KMS-11 (cell line): ENCODE results near the gene SUN5.

Source experiments
- H2AFZ ChIP-seq: fragments of 200-600 bp; sonication (generic); 2 replicates; pipeline ENCODE4 v1.6.1; 2016; ENCODE audit warnings: antibody characterized with exemption, mixed run types, low read depth
- H3K27ac ChIP-seq: fragments of 200-600 bp; sonication (generic); 2 replicates; pipeline ENCODE4 v1.6.1; 2016; ENCODE audit warnings: mild to moderate bottlenecking, mixed run types
- H3K27me3 ChIP-seq: fragments of 200-600 bp; sonication (generic); 2 replicates; pipeline ENCODE4 v1.6.1; 2017; ENCODE audit warnings: mild to moderate bottlenecking, low read depth, mixed run types, moderate library complexity; ENCODE audit not compliant: insufficient read depth
- H3K36me3 ChIP-seq: fragments of 200-600 bp; sonication (generic); 2 replicates; pipeline ENCODE4 v1.6.1; 2017; ENCODE audit warnings: mild to moderate bottlenecking, mixed run types; ENCODE audit not compliant: insufficient read depth
- H3K4me1 ChIP-seq: fragments of 200-600 bp; sonication (generic); 2 replicates; pipeline ENCODE4 v1.6.1; 2016; ENCODE audit warnings: mild to moderate bottlenecking, low read depth, mixed run types; ENCODE audit not compliant: poor library complexity, severe bottlenecking
- H3K4me2 ChIP-seq: fragments of 200-600 bp; sonication (generic); 2 replicates; pipeline ENCODE4 v1.7.0; 2016; ENCODE audit warnings: mild to moderate bottlenecking, mixed run types
- H3K4me3 ChIP-seq: fragments of 200-600 bp; sonication (generic); IDR thresholded peaks from 2 replicates; pipeline ENCODE4 v1.6.1; 2017; ENCODE audit warnings: low read depth, low read length, mixed read lengths; ENCODE audit not compliant: insufficient read depth
- H3K79me2 ChIP-seq: fragments of 200-600 bp; sonication (generic); 2 replicates; pipeline ENCODE4 v1.6.1; 2016; ENCODE audit warnings: low read depth, mixed run types; ENCODE audit not compliant: insufficient read depth
- H3K9ac ChIP-seq: fragments of 200-600 bp; sonication (generic); 2 replicates; pipeline ENCODE4 v1.6.1; 2016; ENCODE audit warnings: mild to moderate bottlenecking, mixed run types
- H4K20me1 ChIP-seq: fragments of 200-600 bp; sonication (generic); 2 replicates; pipeline ENCODE4 v1.6.1; 2016; ENCODE audit warnings: mild to moderate bottlenecking, mixed run types; ENCODE audit not compliant: insufficient read depth
- CTCF ChIP-seq: fragments of 200-600 bp; sonication (generic); conservative IDR thresholded peaks from 2 replicates; pipeline ENCODE4 v1.6.1; 2017; ENCODE audit warnings: low read depth, mild to moderate bottlenecking, antibody characterized with exemption, low read length, moderate library complexity, mixed read lengths

The SUN5 gene

DNA sequence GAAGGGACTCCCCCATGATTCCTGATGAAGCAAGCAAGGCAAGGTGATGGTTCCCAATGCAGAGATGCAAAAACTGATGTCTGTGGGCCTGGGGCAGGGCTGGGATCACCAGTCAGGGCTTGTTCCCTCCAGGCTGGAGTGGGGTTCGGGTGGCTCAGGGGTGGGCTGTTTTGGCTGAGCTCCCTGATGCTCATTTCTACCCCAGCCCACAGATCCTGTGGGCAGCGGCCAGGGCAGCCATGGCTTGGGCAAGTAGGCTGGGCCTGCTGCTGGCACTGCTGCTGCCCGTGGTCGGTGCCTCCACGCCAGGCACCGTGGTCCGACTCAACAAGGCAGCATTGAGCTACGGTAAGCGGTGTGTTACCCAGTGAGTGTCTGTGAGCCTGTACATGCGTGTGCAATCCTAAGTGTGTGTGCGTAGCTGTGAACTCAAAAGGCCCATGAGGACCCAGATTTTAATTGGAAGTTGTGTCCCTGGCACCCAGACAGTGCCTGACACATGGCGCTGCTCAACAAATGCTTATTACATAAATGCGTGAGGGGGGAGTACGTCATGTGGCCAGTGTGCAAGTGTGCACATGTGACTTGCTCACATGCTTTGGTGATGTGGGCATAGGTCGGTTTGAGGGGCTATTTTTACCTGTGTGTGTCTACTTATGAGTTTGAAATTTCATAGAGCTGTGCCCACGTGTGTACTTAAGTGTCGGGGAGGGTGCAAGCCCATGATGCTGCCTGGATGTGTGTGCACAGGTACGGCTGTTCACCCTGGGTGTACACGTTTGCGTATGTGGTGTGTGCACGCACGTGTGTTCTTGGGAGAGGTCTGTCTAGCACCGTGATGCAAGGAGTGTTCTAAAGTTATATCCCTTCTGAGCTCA, 4.3 kb upstream of the SUN5 start:
- Histone ChIP-seq H2AFZ (no peak overlapping the region), H3K27ac (no peak overlapping the region), H4K20me1 (no peaks in the 10 kb centered on the region), H3K4me1 (no peaks in the 10 kb centered on the region), H3K9ac (no peak overlapping the region), H3K4me3 (no peak overlapping the region), H3K36me3 (no peaks in the 10 kb centered on the region), H3K27me3 (peaks cover 35% of the 10 kb centered on the region), H3K4me2 (no peak overlapping the region), H3K79me2 (no peaks in the 10 kb centered on the region)
- no peak for TF ChIP-seq CTCF

DNA sequence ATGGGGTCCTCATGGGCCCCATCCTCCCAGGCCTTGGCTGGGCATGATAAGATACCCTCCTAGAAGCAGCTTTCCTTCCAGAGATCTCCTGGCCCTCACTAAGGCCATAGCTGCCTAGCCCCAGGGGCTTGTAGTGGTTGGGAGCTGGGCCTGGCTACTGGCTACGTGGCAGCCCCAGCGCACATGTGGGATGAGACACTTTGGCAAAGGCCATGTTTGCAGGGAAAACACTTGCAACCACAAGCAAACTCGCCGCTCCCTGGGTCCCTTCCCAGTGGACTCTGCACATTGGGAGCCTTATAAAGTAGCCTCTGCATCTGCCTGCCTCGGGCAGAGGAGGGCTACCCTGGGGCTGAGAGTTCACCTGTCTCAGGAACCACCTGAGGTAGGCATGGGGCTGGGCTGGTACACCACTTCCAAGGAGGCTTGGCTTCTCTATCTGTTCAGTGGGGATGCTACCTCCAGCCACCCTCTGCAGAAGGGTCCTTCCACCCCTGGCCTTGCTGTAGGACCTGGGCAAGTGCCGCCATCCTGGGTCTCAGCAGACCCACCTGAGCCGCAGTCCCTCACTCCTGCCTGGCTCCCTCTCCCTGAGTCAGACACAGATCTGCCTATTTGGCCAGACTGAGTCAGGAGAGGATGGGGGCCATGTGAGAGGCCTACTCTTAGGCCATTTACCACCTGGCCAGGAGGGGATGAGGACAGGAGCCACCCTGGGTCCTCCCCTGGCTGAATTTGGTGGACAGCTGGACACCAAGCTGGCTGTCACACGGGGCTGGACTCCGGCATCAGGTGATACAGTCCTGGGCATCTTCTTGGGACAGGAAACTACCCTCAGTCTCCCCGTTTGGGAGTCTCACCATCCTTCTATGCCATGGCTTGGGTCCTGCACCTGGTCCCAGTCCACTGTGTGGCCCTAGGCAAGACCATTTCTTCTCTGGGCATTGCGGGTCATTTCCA, 3.4 kb upstream of the SUN5 start, which contains the start of gene BPIFB2:
TSS of gene BPIFB2 (plus strand) at position 329 of the 960 bp plus-strand sequence. CDS start 871 bp downstream, outside the sequence.
- H3K79me2 ChIP-seq: no peaks in the 10 kb centered on the region
- peaks cover 27% of the 10 kb centered on the region for H3K27me3 ChIP-seq
- no peaks in the 10 kb centered on the region for H3K4me1 ChIP-seq
- no peak within 1 kb of the TSS for H3K4me2 ChIP-seq
- H3K4me3 ChIP-seq: no peak within 1 kb of the TSS
- no peaks in the 10 kb centered on the region for H3K36me3 ChIP-seq
- no peaks in the 10 kb centered on the region for H4K20me1 ChIP-seq
- TF ChIP-seq CTCF: no peak
- H2AFZ ChIP-seq: no peak within 1 kb of the TSS
- no peak within 1 kb of the TSS for H3K9ac ChIP-seq
- no peak within 1 kb of the TSS for H3K27ac ChIP-seq

GRCh38 chr20:33006776-33007375, 2.6 kb upstream of the SUN5 start:
- peaks cover 19% of the 10 kb centered on the region for H3K27me3 ChIP-seq
- no peak overlapping the region for H2AFZ ChIP-seq
- H3K27ac ChIP-seq: no peak overlapping the region
- H3K4me3 ChIP-seq: no peak overlapping the region
- no peak overlapping the region for H3K9ac ChIP-seq
- no peaks in the 10 kb centered on the region for H3K4me1 ChIP-seq
- H3K36me3 ChIP-seq: no peaks in the 10 kb centered on the region
- no peaks in the 10 kb centered on the region for H3K79me2 ChIP-seq
- no peak overlapping the region for H3K4me2 ChIP-seq
- no peaks in the 10 kb centered on the region for H4K20me1 ChIP-seq
- no peak for TF ChIP-seq CTCF
